ENCODE data around the gene EVA1C. TPM values are rescaled to one million over a fixed set of nuclear protein-coding genes. Genes with fewer than 3 reads are reported as not detected.

The EVA1C gene
- total RNA-seq, 4 donors from 2014 or later, result 22.4 to 35.1 (median 30.3) TPM

- no peaks in the 10 kb centered on the region for H3K27me3 ChIP-seq
- H3K27ac ChIP-seq, result no peak overlapping the region
- H3K4me1 ChIP-seq, result no peaks in the 10 kb centered on the region
- no peaks in the 10 kb centered on the region for H3K36me3 ChIP-seq
- no peak for TF ChIP-seq CTCF (IDR thresholded peaks at IDR 0.05)
- no peak for TF ChIP-seq POLR2A (IDR thresholded peaks at IDR 0.05)
- H3K4me3 ChIP-seq, result no peak overlapping the region
- H3K9me3 ChIP-seq, result no peaks in the 10 kb centered on the region
- no peak for DNase-seq
These were observed 69.4 kb downstream of the EVA1C start for GRCh38 chr21:32481875-32482408.

GRCh38 chr21:32482565-32483292, 70.2 kb downstream of the EVA1C start:
- Histone ChIP-seq H3K9me3 (no peaks in the 10 kb centered on the region), H3K36me3 (no peaks in the 10 kb centered on the region), H3K27me3 (no peaks in the 10 kb centered on the region), H3K4me3 (no peak overlapping the region), H3K4me1 (no peaks in the 10 kb centered on the region), H3K27ac (no peak overlapping the region)
- TF ChIP-seq CTCF (IDR thresholded peaks at IDR 0.05), result no peak
- no peak for TF ChIP-seq POLR2A (IDR thresholded peaks at IDR 0.05)
- DNase-seq, result no peak

- Histone ChIP-seq H3K27me3 (no peaks in the 10 kb centered on the region), H3K4me1 (no peaks in the 10 kb centered on the region), H3K27ac (no peak overlapping the region), H3K9me3 (no peaks in the 10 kb centered on the region), H3K36me3 (no peaks in the 10 kb centered on the region), H3K4me3 (no peak overlapping the region)
- DNase-seq, result no peak
- TF ChIP-seq POLR2A (IDR thresholded peaks at IDR 0.05) (no peak), CTCF (IDR thresholded peaks at IDR 0.05) (no peak)
These were observed 70.7 kb downstream of the EVA1C start for GRCh38 chr21:32483293-32483595.

DNA sequence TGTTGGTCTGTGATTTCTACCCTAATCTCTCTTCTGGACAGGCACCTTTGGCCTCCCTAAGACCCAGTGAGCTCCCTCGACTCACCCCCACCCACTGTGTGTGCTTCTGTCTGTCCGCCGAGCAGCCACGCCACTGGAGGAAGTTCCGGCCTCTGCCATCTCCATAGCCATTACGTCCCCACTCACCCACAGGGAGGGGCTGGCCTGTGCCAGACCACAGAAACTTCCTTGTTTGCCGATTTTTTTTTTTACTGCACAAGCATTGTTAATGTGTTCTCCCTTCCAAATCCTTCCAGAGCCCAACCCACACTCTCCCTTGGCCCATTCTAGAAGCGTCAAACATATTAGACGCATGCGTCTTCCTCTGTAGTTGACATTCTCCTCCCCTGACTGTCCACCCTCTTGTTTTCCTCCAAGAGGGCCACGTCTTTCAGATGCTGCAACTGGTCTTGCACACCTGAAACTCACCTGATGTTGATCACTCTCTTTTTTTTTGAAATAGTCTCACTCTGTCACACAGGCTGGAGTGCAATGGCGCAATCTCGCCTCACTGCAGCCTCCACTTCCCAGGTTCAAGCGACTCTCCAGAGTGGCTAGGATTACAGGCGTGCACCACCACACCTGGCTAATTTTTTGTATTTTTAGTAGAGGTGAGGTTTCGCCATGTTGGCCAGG, 72.3 kb downstream of the EVA1C start:
- DNase-seq, result no peak
- Histone ChIP-seq H3K27me3 (no peaks in the 10 kb centered on the region), H3K27ac (no peak overlapping the region), H3K4me3 (no peak overlapping the region), H3K9me3 (no peaks in the 10 kb centered on the region), H3K4me1 (no peaks in the 10 kb centered on the region), H3K36me3 (no peaks in the 10 kb centered on the region)
- TF ChIP-seq CTCF (IDR thresholded peaks at IDR 0.05), result no peak

DNA sequence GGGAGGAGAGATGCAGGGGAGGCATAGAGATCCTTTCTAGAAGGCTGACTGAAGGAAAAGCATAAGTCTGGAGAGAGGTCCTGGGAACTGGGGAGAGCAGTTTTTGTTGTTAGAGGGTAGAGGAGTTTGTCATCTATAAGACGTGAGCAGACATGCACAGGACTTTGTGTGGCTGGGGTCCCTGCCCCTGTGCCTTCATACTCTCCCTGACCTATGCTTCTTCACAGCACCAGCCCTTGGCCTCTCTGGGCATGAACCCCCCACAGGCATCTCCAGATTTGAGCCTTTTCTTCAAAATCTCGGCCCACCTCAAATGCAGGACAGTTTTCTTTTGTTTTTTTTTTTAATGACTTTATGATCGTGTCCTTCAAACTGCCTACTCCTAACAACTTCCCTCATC, 79.9 kb downstream of the EVA1C start:
- Histone ChIP-seq H3K4me3 (no peak overlapping the region), H3K27me3 (no peaks in the 10 kb centered on the region), H3K27ac (no peak overlapping the region), H3K9me3 (no peaks in the 10 kb centered on the region), H3K4me1 (no peaks in the 10 kb centered on the region), H3K36me3 (no peaks in the 10 kb centered on the region)
- no peak for DNase-seq
- TF ChIP-seq POLR2A (IDR thresholded peaks at IDR 0.05), result no peak
- no peak for TF ChIP-seq CTCF (IDR thresholded peaks at IDR 0.05)
